Lung microvascular endothelial cell (primary cell): ENCODE results near the gene ZNF527. TPM values are rescaled to one million over a fixed set of nuclear protein-coding genes. Genes with fewer than 3 reads are reported as not detected.
"Not testable (repeated sequence)": the region's sequence is repeated elsewhere in the genome, so short reads cannot be mapped to it uniquely, and the experiment has no call there.

Experiments
- DNase-seq, 2 donors: peaks; one replicate each; pipeline versions ENCODE4 v3.0.0 to v3.0.0-alpha.2; 2010; ENCODE audit warnings: low read depth in 2 of 2
- total RNA-seq: library from RNA; depleted of rRNA; stranded (reverse); fragments of >200 nt; gene quantifications from 2 replicates; pipeline ENCODE4 v1.2.1, GENCODE V29; 2014

The ZNF527 gene
- 3.3 and 3.6 TPM in 2 replicates for total RNA-seq

- peak; percentile 98 to 99 for DNase-seq
Observed at GRCh38 chr19:37370880-37371661, at the start of gene ZNF527. Gene ZNF527 (plus strand): TSS chr19:37371099. CDS start chr19:37374199, 3,100 bp downstream.

GRCh38 chr19:37329686-37330085, 41.2 kb upstream of the ZNF527 start:
- DNase-seq: peak in 1 of 2 donors; percentile 41

- DNase-seq: no peak
Observed at GRCh38 chr19:37332839-37333238, 38.1 kb upstream of the ZNF527 start.

GRCh38 chr19:37333457-37333856, 37.4 kb upstream of the ZNF527 start:
- peak; percentile 50 to 73 for DNase-seq

- DNase-seq: peak; percentile 91 to 93
Observed at GRCh38 chr19:37334179-37335071, 36.5 kb upstream of the ZNF527 start.

- peak in 1 of 2 donors; percentile 45 for DNase-seq
Observed at GRCh38 chr19:37342753-37343152, 28.1 kb upstream of the ZNF527 start.

GRCh38 chr19:37346091-37346490, 24.8 kb upstream of the ZNF527 start:
- DNase-seq: no peak

GRCh38 chr19:37348060-37348459, 22.8 kb upstream of the ZNF527 start:
- no peak for DNase-seq

GRCh38 chr19:37353968-37354367, 16.9 kb upstream of the ZNF527 start:
- DNase-seq: no peak

GRCh38 chr19:37355901-37356300, 15.0 kb upstream of the ZNF527 start:
- no peak for DNase-seq

- DNase-seq: peak; percentile 90 to 93
Observed at GRCh38 chr19:37361994-37362393, 8.9 kb upstream of the ZNF527 start.

- peak; percentile 7 to 48 for DNase-seq
Observed at GRCh38 chr19:37362733-37363132, 8.2 kb upstream of the ZNF527 start.

GRCh38 chr19:37370386-37370879, 466 bp upstream of the ZNF527 start:
- DNase-seq: not testable (repeated sequence)

- DNase-seq: no peak
Observed at GRCh38 chr19:37389234-37389633, 18.3 kb downstream of the ZNF527 start.

- DNase-seq: not testable (repeated sequence)
Observed at GRCh38 chr19:37391399-37391798, 20.5 kb downstream of the ZNF527 start.

- DNase-seq: no peak
Observed at GRCh38 chr19:37401078-37401477, 30.2 kb downstream of the ZNF527 start.

- no peak for DNase-seq
Observed at GRCh38 chr19:37403403-37403802, 32.5 kb downstream of the ZNF527 start.

- not testable (repeated sequence) for DNase-seq
Observed at GRCh38 chr19:37406140-37406846, 35.4 kb downstream of the ZNF527 start.

GRCh38 chr19:37412700-37413099, 41.8 kb downstream of the ZNF527 start:
- no peak for DNase-seq

GRCh38 chr19:37413313-37414084, 42.6 kb downstream of the ZNF527 start:
- peak in 1 of 2 donors; percentile 3 for DNase-seq
